IMR-90 (cell line): Measurements from ENCODE around the gene TIRAP.

ENCODE experiments used
- BHLHE40 ChIP-seq: fragments of 150-350 bp; IDR thresholded peaks from 2 replicates; pipeline ENCODE4 v1.6.1; 2016; ENCODE audit warnings: mild to moderate bottlenecking, low read depth, low read length
- CEBPB ChIP-seq: IDR thresholded peaks from 2 replicates; pipeline ENCODE4 v1.6.1; 2012; ENCODE audit warnings: low read depth, low read length, improper control_type of control experiment
- CHD1 ChIP-seq: IDR thresholded peaks from 2 replicates; pipeline ENCODE4 v1.6.1; 2012; ENCODE audit warnings: low read depth, low read length, improper control_type of control experiment
- MAFK ChIP-seq: IDR thresholded peaks from 2 replicates; pipeline ENCODE4 v1.6.1; 2012; ENCODE audit warnings: low read depth, low read length, improper control_type of control experiment
- MAZ ChIP-seq: IDR thresholded peaks from 2 replicates; pipeline ENCODE4 v1.6.1; 2012; ENCODE audit warnings: low read depth, mild to moderate bottlenecking, low read length, improper control_type of control experiment, moderate library complexity, borderline replicate concordance
- NFE2L2 ChIP-seq: fragments of 150-350 bp; IDR thresholded peaks from 2 replicates; pipeline ENCODE4 v1.6.1; 2016; ENCODE audit warnings: low read depth, mild to moderate bottlenecking, low read length
- POLR2A ChIP-seq: IDR thresholded peaks from 2 replicates; pipeline ENCODE4 v1.6.1; 2012; ENCODE audit warnings: mild to moderate bottlenecking, low read depth, low read length
- RAD21 ChIP-seq: IDR thresholded peaks from 2 replicates; pipeline ENCODE4 v1.6.1; 2012; ENCODE audit warnings: low read length, improper control_type of control experiment
- RCOR1 ChIP-seq: IDR thresholded peaks from 2 replicates; pipeline ENCODE4 v1.6.1; 2012; ENCODE audit warnings: mild to moderate bottlenecking, low read length, improper control_type of control experiment; ENCODE audit not compliant: insufficient replicate concordance
- RFX5 ChIP-seq: IDR thresholded peaks from 2 replicates; pipeline ENCODE4 v1.8.0; 2012; ENCODE audit warnings: low read depth, mild to moderate bottlenecking, low read length, moderate library complexity
- SMC3 ChIP-seq: fragments of 150-350 bp; IDR thresholded peaks from 2 replicates; pipeline ENCODE4 v1.6.1; 2016; ENCODE audit warnings: low read depth, mild to moderate bottlenecking, antibody characterized with exemption, low read length, moderate library complexity
- TF ChIP-seq, protein P1 (sequence below): conservative IDR thresholded peaks from 2 replicates; pipeline ENCODE4 v1.5.1; 2012; ENCODE audit warnings: mild to moderate bottlenecking, low read depth, low read length, improper control_type of control experiment
- TF ChIP-seq, protein P2 (sequence below): fragments of 150-350 bp; IDR thresholded peaks from 2 replicates; pipeline ENCODE4 v1.6.1; 2017; ENCODE audit warnings: mild to moderate bottlenecking, antibody characterized with exemption, low read length, low read depth
- TF ChIP-seq, protein P3 (sequence below): fragments of 150-350 bp; IDR thresholded peaks from 2 replicates; pipeline ENCODE4 v1.6.1; 2016; ENCODE audit warnings: low read depth, mild to moderate bottlenecking, low read length, moderate library complexity, borderline replicate concordance

DNA sequence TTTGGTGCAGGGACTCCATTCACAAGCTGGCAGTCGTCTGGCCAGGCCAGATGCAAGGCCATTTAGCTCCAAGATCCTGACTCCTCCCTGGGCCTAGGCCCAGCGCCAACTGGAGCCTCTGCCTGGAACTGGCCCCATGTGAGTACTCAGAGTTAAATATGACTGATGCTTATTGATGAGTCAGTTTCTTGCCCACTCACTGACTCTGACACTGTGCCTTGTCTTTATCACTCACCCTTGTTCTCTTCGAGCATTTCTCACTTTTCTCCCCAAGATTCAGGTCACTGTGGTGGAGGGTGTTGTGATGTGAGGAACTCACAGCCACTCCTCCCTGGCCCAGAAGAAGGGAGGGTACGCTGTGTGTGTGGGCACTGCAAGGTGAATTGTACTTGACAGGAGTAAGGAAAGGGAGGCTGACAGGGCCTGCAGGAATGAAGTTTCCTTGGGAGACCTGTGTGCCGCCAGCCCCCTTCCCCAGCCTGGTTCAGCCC, 49.4 kb downstream of the TIRAP start:
- TF ChIP-seq, protein P1, sequence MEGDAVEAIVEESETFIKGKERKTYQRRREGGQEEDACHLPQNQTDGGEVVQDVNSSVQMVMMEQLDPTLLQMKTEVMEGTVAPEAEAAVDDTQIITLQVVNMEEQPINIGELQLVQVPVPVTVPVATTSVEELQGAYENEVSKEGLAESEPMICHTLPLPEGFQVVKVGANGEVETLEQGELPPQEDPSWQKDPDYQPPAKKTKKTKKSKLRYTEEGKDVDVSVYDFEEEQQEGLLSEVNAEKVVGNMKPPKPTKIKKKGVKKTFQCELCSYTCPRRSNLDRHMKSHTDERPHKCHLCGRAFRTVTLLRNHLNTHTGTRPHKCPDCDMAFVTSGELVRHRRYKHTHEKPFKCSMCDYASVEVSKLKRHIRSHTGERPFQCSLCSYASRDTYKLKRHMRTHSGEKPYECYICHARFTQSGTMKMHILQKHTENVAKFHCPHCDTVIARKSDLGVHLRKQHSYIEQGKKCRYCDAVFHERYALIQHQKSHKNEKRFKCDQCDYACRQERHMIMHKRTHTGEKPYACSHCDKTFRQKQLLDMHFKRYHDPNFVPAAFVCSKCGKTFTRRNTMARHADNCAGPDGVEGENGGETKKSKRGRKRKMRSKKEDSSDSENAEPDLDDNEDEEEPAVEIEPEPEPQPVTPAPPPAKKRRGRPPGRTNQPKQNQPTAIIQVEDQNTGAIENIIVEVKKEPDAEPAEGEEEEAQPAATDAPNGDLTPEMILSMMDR, result no peak
- TF ChIP-seq MAFK, result peak; percentile 68
- TF ChIP-seq POLR2A, result no peak
- TF ChIP-seq RAD21, result no peak
- TF ChIP-seq, protein P2, sequence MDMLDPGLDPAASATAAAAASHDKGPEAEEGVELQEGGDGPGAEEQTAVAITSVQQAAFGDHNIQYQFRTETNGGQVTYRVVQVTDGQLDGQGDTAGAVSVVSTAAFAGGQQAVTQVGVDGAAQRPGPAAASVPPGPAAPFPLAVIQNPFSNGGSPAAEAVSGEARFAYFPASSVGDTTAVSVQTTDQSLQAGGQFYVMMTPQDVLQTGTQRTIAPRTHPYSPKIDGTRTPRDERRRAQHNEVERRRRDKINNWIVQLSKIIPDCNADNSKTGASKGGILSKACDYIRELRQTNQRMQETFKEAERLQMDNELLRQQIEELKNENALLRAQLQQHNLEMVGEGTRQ, result no peak
- TF ChIP-seq CEBPB, result no peak
- no peak for TF ChIP-seq RCOR1
- no peak for TF ChIP-seq SMC3
- no peak for TF ChIP-seq BHLHE40
- TF ChIP-seq CHD1, result no peak
- no peak for TF ChIP-seq NFE2L2
- peak; percentile 33; the same call in 1 of the 2 replicates for TF ChIP-seq MAZ
- TF ChIP-seq, protein P3, sequence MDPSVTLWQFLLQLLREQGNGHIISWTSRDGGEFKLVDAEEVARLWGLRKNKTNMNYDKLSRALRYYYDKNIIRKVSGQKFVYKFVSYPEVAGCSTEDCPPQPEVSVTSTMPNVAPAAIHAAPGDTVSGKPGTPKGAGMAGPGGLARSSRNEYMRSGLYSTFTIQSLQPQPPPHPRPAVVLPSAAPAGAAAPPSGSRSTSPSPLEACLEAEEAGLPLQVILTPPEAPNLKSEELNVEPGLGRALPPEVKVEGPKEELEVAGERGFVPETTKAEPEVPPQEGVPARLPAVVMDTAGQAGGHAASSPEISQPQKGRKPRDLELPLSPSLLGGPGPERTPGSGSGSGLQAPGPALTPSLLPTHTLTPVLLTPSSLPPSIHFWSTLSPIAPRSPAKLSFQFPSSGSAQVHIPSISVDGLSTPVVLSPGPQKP, result no peak
- no peak for TF ChIP-seq RFX5
